Neuron (in vitro differentiated cells): Measurements from ENCODE around the gene SLC22A31.
"Not testable (repeated sequence)": the region's sequence is repeated elsewhere in the genome, so short reads cannot be mapped to it uniquely, and the experiment has no call there.

Experiments
- H2AFZ ChIP-seq: one replicate; pipeline ENCODE4 v1.6.1; 2013; ENCODE audit warnings: low read depth, mild to moderate bottlenecking, inconsistent platforms, low read length, moderate library complexity
- H3K27me3 ChIP-seq: one replicate; pipeline ENCODE4 v1.6.1; 2013; ENCODE audit warnings: low read length; ENCODE audit not compliant: insufficient read depth
- H3K36me3 ChIP-seq: one replicate; pipeline ENCODE4 v1.6.1; 2013; ENCODE audit warnings: low read length; ENCODE audit not compliant: insufficient read depth
- H3K4me1 ChIP-seq: one replicate; pipeline ENCODE4 v1.6.1; 2013; ENCODE audit warnings: low read length; ENCODE audit not compliant: insufficient read depth
- H3K4me3 ChIP-seq: 2 replicates; pipeline ENCODE4 v1.5.1; 2013; ENCODE audit warnings: mild to moderate bottlenecking, low read length, moderate library complexity
- H3K9me3 ChIP-seq: one replicate; pipeline ENCODE4 v1.6.1; 2013; ENCODE audit warnings: low read length

The SLC22A31 gene

GRCh38 chr16:89200124-89200849, at the start of gene SLC22A31:
TSS of gene SLC22A31 (minus strand) at chr16:89200537. CDS start at chr16:89200501, 36 bp downstream.
- Histone ChIP-seq H3K4me1 (peaks cover 11% of the 10 kb centered on the region), H3K27me3 (peaks cover 58% of the 10 kb centered on the region), H3K4me3 (peak within 1 kb of the TSS; percentile 17), H3K36me3 (no peaks in the 10 kb centered on the region), H2AFZ (peak within 1 kb of the TSS; percentile 24), H3K9me3 (peaks cover 3% of the 10 kb centered on the region)

GRCh38 chr16:89248196-89248982, 48.1 kb upstream of the SLC22A31 start:
- Histone ChIP-seq H3K4me3 (peak overlapping the region; percentile 49), H2AFZ (peak overlapping the region; percentile 61), H3K27me3 (no peaks in the 10 kb centered on the region), H3K36me3 (no peaks in the 10 kb centered on the region), H3K4me1 (peaks cover 3% of the 10 kb centered on the region), H3K9me3 (peaks cover 2% of the 10 kb centered on the region)

GRCh38 chr16:89247734-89248075, 47.4 kb upstream of the SLC22A31 start:
- peak overlapping the region; percentile 61 for H2AFZ ChIP-seq
- not testable (repeated sequence) for H3K36me3 ChIP-seq, H3K4me1 ChIP-seq, H3K27me3 ChIP-seq, H3K9me3 ChIP-seq
- peak overlapping the region; percentile 49 for H3K4me3 ChIP-seq

GRCh38 chr16:89246903-89247733, 46.8 kb upstream of the SLC22A31 start:
- Histone ChIP-seq H3K4me1 (peaks cover 3% of the 10 kb centered on the region), H3K36me3 (no peaks in the 10 kb centered on the region), H3K9me3 (peaks cover 2% of the 10 kb centered on the region), H3K4me3 (peak overlapping the region; percentile 49), H3K27me3 (no peaks in the 10 kb centered on the region), H2AFZ (peak overlapping the region; percentile 61)

GRCh38 chr16:89246383-89246902, 46.1 kb upstream of the SLC22A31 start:
- Histone ChIP-seq H3K9me3 (peaks cover 2% of the 10 kb centered on the region), H2AFZ (peak overlapping the region; percentile 51), H3K4me1 (peaks cover 7% of the 10 kb centered on the region), H3K4me3 (peak overlapping the region; percentile 37), H3K36me3 (no peaks in the 10 kb centered on the region), H3K27me3 (no peaks in the 10 kb centered on the region)

GRCh38 chr16:89244754-89245153, 44.4 kb upstream of the SLC22A31 start:
- Histone ChIP-seq H2AFZ (no peak overlapping the region), H3K9me3 (peaks cover 2% of the 10 kb centered on the region), H3K4me1 (peaks cover 7% of the 10 kb centered on the region), H3K36me3 (no peaks in the 10 kb centered on the region), H3K27me3 (no peaks in the 10 kb centered on the region), H3K4me3 (no peak overlapping the region)

GRCh38 chr16:89244264-89244663, 43.9 kb upstream of the SLC22A31 start:
- not testable (repeated sequence) for H3K4me1 ChIP-seq, H2AFZ ChIP-seq, H3K36me3 ChIP-seq, H3K4me3 ChIP-seq, H3K27me3 ChIP-seq, H3K9me3 ChIP-seq

- no peaks in the 10 kb centered on the region for H3K27me3 ChIP-seq
- H3K9me3 ChIP-seq = no peaks in the 10 kb centered on the region
- no peaks in the 10 kb centered on the region for H3K36me3 ChIP-seq
- no peak overlapping the region for H3K4me3 ChIP-seq
- H2AFZ ChIP-seq = no peak overlapping the region
- peaks cover 7% of the 10 kb centered on the region for H3K4me1 ChIP-seq
Measured at GRCh38 chr16:89243664-89244063, 43.3 kb upstream of the SLC22A31 start.

- Histone ChIP-seq H2AFZ (no peak overlapping the region), H3K4me3 (no peak overlapping the region), H3K36me3 (no peaks in the 10 kb centered on the region), H3K9me3 (no peaks in the 10 kb centered on the region), H3K27me3 (no peaks in the 10 kb centered on the region), H3K4me1 (peaks cover 7% of the 10 kb centered on the region)
Measured at GRCh38 chr16:89242795-89243200, 42.5 kb upstream of the SLC22A31 start.

GRCh38 chr16:89241187-89242007, 41.1 kb upstream of the SLC22A31 start:
- H3K9me3 ChIP-seq = no peaks in the 10 kb centered on the region
- H3K36me3 ChIP-seq = no peaks in the 10 kb centered on the region
- H2AFZ ChIP-seq = no peak overlapping the region
- peaks cover 4% of the 10 kb centered on the region for H3K4me1 ChIP-seq
- H3K27me3 ChIP-seq = no peaks in the 10 kb centered on the region
- H3K4me3 ChIP-seq = peak overlapping the region; percentile 70

- H3K4me3 ChIP-seq = no peak overlapping the region
- H3K27me3 ChIP-seq = no peaks in the 10 kb centered on the region
- H2AFZ ChIP-seq = no peak overlapping the region
- peaks cover 4% of the 10 kb centered on the region for H3K4me1 ChIP-seq
- H3K36me3 ChIP-seq = peaks cover 21% of the 10 kb centered on the region
- no peaks in the 10 kb centered on the region for H3K9me3 ChIP-seq
Measured at GRCh38 chr16:89237733-89238132, 37.4 kb upstream of the SLC22A31 start.
